ENCODE results near the gene IGSF6.

IGSF6 gene

DNA sequence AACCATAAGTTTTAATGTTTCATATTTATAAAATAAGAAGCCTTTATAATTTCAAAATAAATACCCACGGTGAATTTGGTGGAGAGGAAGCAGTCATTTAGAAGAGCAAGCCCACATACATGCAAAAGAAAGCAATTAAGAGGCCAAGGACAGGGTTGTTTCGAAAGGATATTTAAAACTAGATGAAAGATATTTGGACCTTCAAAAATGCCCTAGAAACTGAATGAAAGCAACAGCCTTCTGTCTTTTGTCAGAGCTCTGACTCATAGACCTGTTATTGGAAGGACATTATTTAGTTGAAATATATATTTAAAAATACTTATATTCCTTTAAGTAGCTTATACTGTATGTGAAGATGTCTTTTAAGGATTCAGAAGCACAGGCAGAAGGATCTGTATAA is 61.6 kb downstream of the IGSF6 start:
- DNase-seq = no peak
- Mint-ChIP-seq H3K4me3 (no peak overlapping the region), H3K36me3 (ENCODE audit: low read depth) (no peaks in the 10 kb centered on the region), H3K9me3 (no peaks in the 10 kb centered on the region), H3K4me1 (ENCODE audit: low read depth) (no peaks in the 10 kb centered on the region), H3K27ac (no peak overlapping the region), H3K27me3 (no peaks in the 10 kb centered on the region)

DNA sequence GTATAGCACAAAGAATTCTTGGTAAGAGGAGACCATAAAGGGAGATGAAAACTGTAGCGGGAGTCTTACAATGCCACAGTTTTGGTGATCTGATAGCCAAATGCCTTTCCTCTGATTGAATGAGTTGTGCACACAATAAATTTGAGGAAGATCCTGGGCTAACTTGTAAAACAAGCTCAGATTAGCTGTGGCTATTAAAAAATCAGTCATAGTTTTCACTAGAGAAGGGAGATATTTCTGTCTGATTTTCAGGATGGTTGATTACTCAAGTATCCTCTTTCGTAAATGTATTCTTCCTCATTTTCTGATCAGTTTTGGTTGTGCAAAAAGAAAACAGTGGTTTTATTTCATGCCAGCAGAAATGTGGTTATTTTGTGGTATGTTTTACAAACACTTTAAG is 62.1 kb downstream of the IGSF6 start:
- no peaks in the 10 kb centered on the region for H3K27me3 Mint-ChIP-seq
- no peaks in the 10 kb centered on the region for H3K4me1 Mint-ChIP-seq (ENCODE audit: low read depth)
- no peaks in the 10 kb centered on the region for H3K9me3 Mint-ChIP-seq
- no peaks in the 10 kb centered on the region for H3K36me3 Mint-ChIP-seq (ENCODE audit: low read depth)
- H3K27ac Mint-ChIP-seq = no peak overlapping the region
- H3K4me3 Mint-ChIP-seq = no peak overlapping the region
- no peak for DNase-seq

DNA sequence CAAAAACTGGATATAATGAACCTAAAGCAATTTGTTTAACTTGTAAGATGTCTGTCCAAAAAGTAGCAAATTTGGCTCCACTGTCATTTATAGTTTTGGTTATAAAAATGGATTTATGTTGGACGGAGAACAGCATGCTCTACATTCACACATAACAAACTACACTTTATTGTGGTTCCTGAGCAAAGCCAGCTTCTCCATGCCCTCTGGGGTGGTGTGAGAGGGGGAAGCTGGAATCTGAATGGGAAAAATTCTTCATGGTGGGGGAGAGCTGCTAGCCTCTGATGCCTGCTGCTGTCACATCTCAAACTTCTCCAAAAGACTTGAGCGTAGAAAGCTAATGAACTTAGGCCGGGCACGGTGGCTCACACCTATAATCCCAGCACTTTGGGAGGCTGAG is 62.9 kb downstream of the IGSF6 start:
- no peak for DNase-seq
- Mint-ChIP-seq H3K27ac (no peak overlapping the region), H3K9me3 (no peaks in the 10 kb centered on the region), H3K4me3 (no peak overlapping the region), H3K4me1 (ENCODE audit: low read depth) (no peaks in the 10 kb centered on the region), H3K36me3 (ENCODE audit: low read depth) (no peaks in the 10 kb centered on the region), H3K27me3 (no peaks in the 10 kb centered on the region)

Measured in activated T-cell treated with anti-CD3 and anti-CD28 coated beads, Interleukin-2, amount 50 U/mL, for 24 hours (primary cell).